Glutamatergic neuron (in vitro differentiated cells): ENCODE results near the gene PRR5L. TPM values are rescaled to one million over a fixed set of nuclear protein-coding genes. Genes with fewer than 3 reads are reported as not detected.
"Not testable (repeated sequence)": the region's sequence is repeated elsewhere in the genome, so short reads cannot be mapped to it uniquely, and the experiment has no call there.

Source experiments
- DNase-seq: peaks from one replicate; pipeline ENCODE4 v3.0.0; 2022
- H3K27ac Mint-ChIP-seq: one replicate; pipeline ENCODE4 v1.8.0; 2020; ENCODE audit warnings: mild to moderate bottlenecking, mixed read lengths, inconsistent platforms; ENCODE audit not compliant: unreplicated experiment
- H3K27me3 Mint-ChIP-seq: one replicate; pipeline ENCODE4 v1.8.0; 2020; ENCODE audit warnings: mild to moderate bottlenecking, moderate library complexity, mixed read lengths, inconsistent platforms; ENCODE audit not compliant: unreplicated experiment
- H3K36me3 Mint-ChIP-seq: one replicate; pipeline ENCODE4 v1.8.0; 2020; ENCODE audit warnings: mild to moderate bottlenecking, mixed read lengths, inconsistent platforms; ENCODE audit not compliant: unreplicated experiment
- H3K4me1 Mint-ChIP-seq: one replicate; pipeline ENCODE4 v1.8.0; 2020; ENCODE audit warnings: mild to moderate bottlenecking, low read depth, mixed read lengths, inconsistent platforms; ENCODE audit not compliant: unreplicated experiment
- H3K4me3 Mint-ChIP-seq: one replicate; pipeline ENCODE4 v1.8.0; 2020; ENCODE audit warnings: mild to moderate bottlenecking, mixed read lengths, inconsistent platforms; ENCODE audit not compliant: unreplicated experiment
- H3K9me3 Mint-ChIP-seq: one replicate; pipeline ENCODE4 v1.8.0; 2020; ENCODE audit warnings: mild to moderate bottlenecking, moderate library complexity, mixed read lengths, inconsistent platforms; ENCODE audit not compliant: unreplicated experiment
- CTCF ChIP-seq: fragments of 200-600 bp; sonication (generic); IDR thresholded peaks from one replicate; pipeline ENCODE4 v1.5.0; 2021; ENCODE audit not compliant: partially characterized antibody, unreplicated experiment
- total RNA-seq: library from RNA; stranded (reverse); fragmentation: NEBNext Ultra II Directional; extraction: Animal tissue kit (Norgen Biotek cat#: 25700); gene quantifications from one replicate; pipeline ENCODE4 v1.2.1, GENCODE V29; 2021; ENCODE audit not compliant: unreplicated experiment

PRR5L gene
- total RNA-seq, 1 donor from 2014 or later: 1.6 TPM

- Mint-ChIP-seq H3K27ac (no peak overlapping the region), H3K27me3 (peaks cover 5% of the 10 kb centered on the region), H3K4me1 (no peaks in the 10 kb centered on the region), H3K36me3 (no peaks in the 10 kb centered on the region), H3K4me3 (no peak overlapping the region), H3K9me3 (peaks cover 3% of the 10 kb centered on the region)
- no peak for TF ChIP-seq CTCF
- DNase-seq: no peak
Observed at GRCh38 chr11:36312611-36313472, 16.8 kb downstream of the PRR5L start.

- H3K36me3 Mint-ChIP-seq: no peaks in the 10 kb centered on the region
- DNase-seq: no peak
- peaks cover 3% of the 10 kb centered on the region for H3K27me3 Mint-ChIP-seq
- no peak for TF ChIP-seq CTCF
- H3K4me1 Mint-ChIP-seq: no peaks in the 10 kb centered on the region
- H3K9me3 Mint-ChIP-seq: peaks cover 3% of the 10 kb centered on the region
- no peak overlapping the region for H3K4me3 Mint-ChIP-seq
- H3K27ac Mint-ChIP-seq: no peak overlapping the region
Observed at GRCh38 chr11:36313750-36314433, 17.8 kb downstream of the PRR5L start.

GRCh38 chr11:36314434-36314767 is 18.3 kb downstream of the PRR5L start:
- Mint-ChIP-seq H3K36me3 (no peaks in the 10 kb centered on the region), H3K4me3 (no peak overlapping the region), H3K27ac (no peak overlapping the region), H3K27me3 (peaks cover 3% of the 10 kb centered on the region), H3K9me3 (peaks cover 3% of the 10 kb centered on the region), H3K4me1 (no peaks in the 10 kb centered on the region)
- DNase-seq: no peak
- TF ChIP-seq CTCF: no peak

GRCh38 chr11:36316049-36316448 is 20.0 kb downstream of the PRR5L start:
- no peak for DNase-seq
- no peaks in the 10 kb centered on the region for H3K36me3 Mint-ChIP-seq
- H3K27me3 Mint-ChIP-seq: peaks cover 3% of the 10 kb centered on the region
- no peak overlapping the region for H3K27ac Mint-ChIP-seq
- no peaks in the 10 kb centered on the region for H3K4me1 Mint-ChIP-seq
- TF ChIP-seq CTCF: no peak
- H3K9me3 Mint-ChIP-seq: peaks cover 3% of the 10 kb centered on the region
- no peak overlapping the region for H3K4me3 Mint-ChIP-seq

- H3K9me3 Mint-ChIP-seq: no peaks in the 10 kb centered on the region
Observed at GRCh38 chr11:36317992-36318391, 21.9 kb downstream of the PRR5L start.

GRCh38 chr11:36324956-36325355 is 28.9 kb downstream of the PRR5L start:
- H3K4me1 Mint-ChIP-seq, H3K9me3 Mint-ChIP-seq, H3K36me3 Mint-ChIP-seq, DNase-seq, H3K27me3 Mint-ChIP-seq, H3K4me3 Mint-ChIP-seq, H3K27ac Mint-ChIP-seq: not testable (repeated sequence)

More at GRCh38 chr11:36317992-36318391, 21.9 kb downstream of the PRR5L start:
- no peak for TF ChIP-seq CTCF
- Mint-ChIP-seq H3K36me3 (no peaks in the 10 kb centered on the region), H3K4me3 (no peak overlapping the region), H3K4me1 (no peaks in the 10 kb centered on the region), H3K27me3 (peaks cover 2% of the 10 kb centered on the region), H3K27ac (no peak overlapping the region)
- DNase-seq: no peak

- not testable (repeated sequence) for DNase-seq, H3K4me1 Mint-ChIP-seq, H3K36me3 Mint-ChIP-seq, H3K9me3 Mint-ChIP-seq, H3K4me3 Mint-ChIP-seq, H3K27ac Mint-ChIP-seq, H3K27me3 Mint-ChIP-seq
Observed at GRCh38 chr11:36325403-36325802, 29.3 kb downstream of the PRR5L start.
